Tibial artery (tissue), 4 donors: Measurements from ENCODE around the gene CNTNAP2.

Experiments
- DNase-seq, 2 donors: peaks; one replicate each; pipeline ENCODE4 v3.0.0-alpha.2; 2019
- H3K27ac ChIP-seq, 2 donors: fragments of 200-600 bp; sonication (generic) in 1 of 2; 1 replicate in 1 of 2; 2 replicates in 1 of 2; pipeline ENCODE4 v1.5.1; 2018 to 2019; ENCODE audit warnings: mild to moderate bottlenecking in 1 of 2
- H3K27me3 ChIP-seq, 2 donors: fragments of 200-600 bp; sonication (generic) in 1 of 2; one replicate each; pipeline versions ENCODE4 v1.5.1 to v1.6.0; 2016 to 2019
- H3K36me3 ChIP-seq, 3 donors: fragments of 200-600 bp; sonication (generic) in 2 of 3; one replicate each; pipeline ENCODE4 v1.5.1; 2016 to 2019; ENCODE audit warnings: mild to moderate bottlenecking in 2 of 3
- H3K4me1 ChIP-seq, 4 donors: fragments of 200-600 bp; sonication (generic) in 2 of 4; 1 replicate in 3 of 4; 2 replicates in 1 of 4; pipeline ENCODE4 v1.5.1; 2016 to 2019
- H3K4me3 ChIP-seq, 2 donors: fragments of 200-600 bp; sonication (generic) in 1 of 2; 1 replicate in 1 of 2; 2 replicates in 1 of 2; pipeline ENCODE4 v1.5.1; 2018 to 2019; ENCODE audit warnings: mild to moderate bottlenecking in 2 of 2
- H3K9me3 ChIP-seq, 3 donors: fragments of 200-600 bp; sonication (generic) in 1 of 3; one replicate each; pipeline ENCODE4 v1.5.1; 2016 to 2019
- CTCF ChIP-seq, 2 experiments: fragments of 200-600 bp in 1 of 2; fragments of 450-650 bp in 1 of 2; IDR thresholded peaks; one replicate each; pipeline ENCODE4 v1.5.1; 2017 to 2019; ENCODE audit warnings: antibody characterized with exemption in 2 of 2, mild to moderate bottlenecking in 1 of 2, moderate library complexity in 1 of 2
- intact Hi-C: fragments of 100-400 bp; cut with DNase I; formaldehyde crosslinking; loops from one replicate; pipeline ENCODE4 v1.15.0; 2023; ENCODE audit warnings: low total_unique reads

CNTNAP2 gene

GRCh38 chr7:148318102-148318811 is 2201.7 kb downstream of the CNTNAP2 start:
- Histone ChIP-seq H3K27me3 (no peaks in the 10 kb centered on the region), H3K4me1 (no peaks in the 10 kb centered on the region), H3K36me3 (no peaks in the 10 kb centered on the region), H3K9me3 (no peaks in the 10 kb centered on the region), H3K27ac (no peak overlapping the region), H3K4me3 (no peak overlapping the region)
- no peak for TF ChIP-seq CTCF (IDR thresholded peaks at IDR 0.05)
- no peak for DNase-seq
- intact Hi-C loops, result no loop called here

GRCh38 chr7:148318838-148319237 is 2202.2 kb downstream of the CNTNAP2 start:
- Histone ChIP-seq H3K27me3 (no peaks in the 10 kb centered on the region), H3K9me3 (no peaks in the 10 kb centered on the region), H3K36me3 (no peaks in the 10 kb centered on the region), H3K4me3 (no peak overlapping the region), H3K27ac (no peak overlapping the region), H3K4me1 (no peaks in the 10 kb centered on the region)
- no peak for DNase-seq
- intact Hi-C loops, result no loop called here
- TF ChIP-seq CTCF (IDR thresholded peaks at IDR 0.05), result no peak

- Histone ChIP-seq H3K4me3 (no peak overlapping the region), H3K36me3 (no peaks in the 10 kb centered on the region), H3K9me3 (no peaks in the 10 kb centered on the region), H3K27me3 (no peaks in the 10 kb centered on the region), H3K27ac (no peak overlapping the region), H3K4me1 (no peaks in the 10 kb centered on the region)
- no peak for DNase-seq
- intact Hi-C loops, result no loop called here
- TF ChIP-seq CTCF (IDR thresholded peaks at IDR 0.05), result no peak
Observed at GRCh38 chr7:148319316-148319808, 2202.8 kb downstream of the CNTNAP2 start.

- no peak overlapping the region for H3K27ac ChIP-seq
- no peak for TF ChIP-seq CTCF (IDR thresholded peaks at IDR 0.05)
- H3K4me3 ChIP-seq, result no peak overlapping the region
- no peak for DNase-seq
- intact Hi-C loops, result no loop called here
- H3K9me3 ChIP-seq, result no peaks in the 10 kb centered on the region
- H3K27me3 ChIP-seq, result peaks cover 0 to 5% of the 10 kb centered on the region in 2 donors
- H3K36me3 ChIP-seq, result no peaks in the 10 kb centered on the region
- no peaks in the 10 kb centered on the region for H3K4me1 ChIP-seq
Observed at GRCh38 chr7:148325208-148325607, 2208.6 kb downstream of the CNTNAP2 start.

GRCh38 chr7:148327379-148327778 is 2210.8 kb downstream of the CNTNAP2 start:
- Histone ChIP-seq H3K27me3 (peaks cover 0 to 5% of the 10 kb centered on the region in 2 donors), H3K9me3 (no peaks in the 10 kb centered on the region), H3K36me3 (no peaks in the 10 kb centered on the region), H3K4me1 (no peaks in the 10 kb centered on the region), H3K27ac (no peak overlapping the region), H3K4me3 (no peak overlapping the region)
- TF ChIP-seq CTCF (IDR thresholded peaks at IDR 0.05), result no peak
- intact Hi-C loops, result no loop called here
- DNase-seq, result no peak
